H1 (cell line): ENCODE measurements around the gene SLC1A7.

ENCODE experiments used
- NRF1 ChIP-seq: IDR thresholded peaks from 2 replicates; pipeline ENCODE4 v1.6.1; 2011; ENCODE audit warnings: mild to moderate bottlenecking, low read depth, low read length, improper control_type of control experiment
- POLR2A ChIP-seq, 2 experiments: IDR thresholded peaks; 1 replicate in 1 of 2; 2 replicates in 1 of 2; pipeline ENCODE4 v1.6.1; 2011; ENCODE audit warnings: low read depth in 2 of 2, low read length in 2 of 2, mild to moderate bottlenecking in 2 of 2; ENCODE audit errors: control extremely low read depth in 1 of 2
- TAF1 ChIP-seq: IDR thresholded peaks from 2 replicates; pipeline ENCODE4 v1.6.1; 2011; ENCODE audit warnings: mild to moderate bottlenecking, low read depth, low read length
- TCF12 ChIP-seq: IDR thresholded peaks from 2 replicates; pipeline ENCODE4 v1.6.1; 2011; ENCODE audit warnings: low read depth, mild to moderate bottlenecking, low read length
- TF ChIP-seq, protein P1 (sequence below), 3 experiments: IDR thresholded peaks; 1 replicate in 2 of 3; 2 replicates in 1 of 3; pipeline versions ENCODE4 v1.5.1 to v1.6.1; 2011; ENCODE audit warnings: low read length in 3 of 3, mild to moderate bottlenecking in 3 of 3, inconsistent platforms in 2 of 3, low read depth in 1 of 3, moderate library complexity in 1 of 3; ENCODE audit not compliant: insufficient read depth in 1 of 3; ENCODE audit errors: control extremely low read depth in 1 of 3

DNA sequence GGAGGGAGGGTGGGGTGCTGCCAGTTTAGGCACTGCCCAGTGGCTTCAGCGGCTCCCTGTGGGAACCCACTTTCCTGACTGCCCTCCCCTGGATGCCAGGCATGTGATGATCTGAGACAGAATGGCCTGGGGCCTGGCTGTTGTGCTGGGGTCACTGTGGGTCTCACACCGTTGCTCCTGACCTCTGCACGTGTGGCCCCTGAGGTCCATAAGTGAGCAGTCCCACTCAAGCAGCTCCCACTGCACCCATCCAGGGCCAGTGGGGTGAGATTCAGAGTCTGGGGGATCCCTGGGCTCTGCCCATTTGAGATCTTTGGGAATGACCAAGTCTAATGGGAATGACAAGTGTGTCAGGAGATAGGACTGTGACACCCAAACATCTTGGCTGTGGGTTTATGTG, 62.4 kb downstream of the SLC1A7 start:
- TF ChIP-seq, protein P1, sequence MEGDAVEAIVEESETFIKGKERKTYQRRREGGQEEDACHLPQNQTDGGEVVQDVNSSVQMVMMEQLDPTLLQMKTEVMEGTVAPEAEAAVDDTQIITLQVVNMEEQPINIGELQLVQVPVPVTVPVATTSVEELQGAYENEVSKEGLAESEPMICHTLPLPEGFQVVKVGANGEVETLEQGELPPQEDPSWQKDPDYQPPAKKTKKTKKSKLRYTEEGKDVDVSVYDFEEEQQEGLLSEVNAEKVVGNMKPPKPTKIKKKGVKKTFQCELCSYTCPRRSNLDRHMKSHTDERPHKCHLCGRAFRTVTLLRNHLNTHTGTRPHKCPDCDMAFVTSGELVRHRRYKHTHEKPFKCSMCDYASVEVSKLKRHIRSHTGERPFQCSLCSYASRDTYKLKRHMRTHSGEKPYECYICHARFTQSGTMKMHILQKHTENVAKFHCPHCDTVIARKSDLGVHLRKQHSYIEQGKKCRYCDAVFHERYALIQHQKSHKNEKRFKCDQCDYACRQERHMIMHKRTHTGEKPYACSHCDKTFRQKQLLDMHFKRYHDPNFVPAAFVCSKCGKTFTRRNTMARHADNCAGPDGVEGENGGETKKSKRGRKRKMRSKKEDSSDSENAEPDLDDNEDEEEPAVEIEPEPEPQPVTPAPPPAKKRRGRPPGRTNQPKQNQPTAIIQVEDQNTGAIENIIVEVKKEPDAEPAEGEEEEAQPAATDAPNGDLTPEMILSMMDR (IDR thresholded peaks at IDR 0.05; ENCODE audit: control extremely low read depth in 1 of 3, insufficient read depth in 1 of 3, low read depth in 1 of 3, low read length in 3 of 3), result no peak
- TF ChIP-seq NRF1 (no peak), TAF1 (no peak), POLR2A (IDR thresholded peaks at IDR 0.05; ENCODE audit: control extremely low read depth in 1 of 2, low read depth in 2 of 2, low read length in 2 of 2) (no peak), TCF12 (no peak)
